BLaER1 treated with 17β-estradiol and CSF1 and Interleukin-3, amounts not matched to agents 10 nM and 100 nM (cell line): Measurements from ENCODE around the gene LARP1B.

Experiments used
- H3K27ac ChIP-seq, 11 experiments: shearing (Covaris generic); formaldehyde crosslinking; 2 replicates each; pipeline ENCODE4 v1.8.1; 2022
- H3K27me3 ChIP-seq, 11 experiments: shearing (Covaris generic); formaldehyde crosslinking; 2 replicates each; pipeline ENCODE4 v1.8.1; 2022
- H3K36me3 ChIP-seq, 11 experiments: shearing (Covaris generic); formaldehyde crosslinking; 2 replicates each; pipeline ENCODE4 v1.8.1; 2022
- H3K4me1 ChIP-seq, 10 experiments: shearing (Covaris generic); formaldehyde crosslinking; 2 replicates each; pipeline ENCODE4 v1.8.1; 2022
- H3K4me2 ChIP-seq, 11 experiments: shearing (Covaris generic); formaldehyde crosslinking; 2 replicates each; pipeline ENCODE4 v1.8.1; 2022
- H3K4me3 ChIP-seq, 10 experiments: shearing (Covaris generic); formaldehyde crosslinking; 2 replicates each; pipeline ENCODE4 v1.8.1; 2022
- H3K9ac ChIP-seq, 11 experiments: shearing (Covaris generic); formaldehyde crosslinking; 2 replicates each; pipeline ENCODE4 v1.8.1; 2022
- H3K9me3 ChIP-seq, 11 experiments: shearing (Covaris generic); formaldehyde crosslinking; replicated peaks in 1 of 11; 2 replicates each; pipeline ENCODE4 v1.8.1; 2022
- H4K20me1 ChIP-seq, 11 experiments: shearing (Covaris generic); formaldehyde crosslinking; 2 replicates each; pipeline ENCODE4 v1.8.1; 2022
- Cebpa-rat ChIP-seq, 11 experiments: shearing (Covaris generic); IDR thresholded peaks; 2 replicates each; pipeline ENCODE4 v1.8.1; 2022

The LARP1B gene

GRCh38 chr4:128158894-128159293 lies 97.8 kb downstream of the LARP1B start:
- no peak for TF ChIP-seq Cebpa-rat (IDR thresholded peaks at IDR 0.05)
- H3K4me1 ChIP-seq, result no peaks in the 10 kb centered on the region
- H3K4me3 ChIP-seq, result no peak overlapping the region
- H3K36me3 ChIP-seq, result peaks cover 19 to 34% (median 25%) of the 10 kb centered on the region in 11 experiments
- H4K20me1 ChIP-seq, result no peaks in the 10 kb centered on the region
- H3K27ac ChIP-seq, result no peak overlapping the region
- H3K9ac ChIP-seq, result no peak overlapping the region
- peaks cover 21 to 31% (median 27%) of the 10 kb centered on the region in 11 experiments for H3K9me3 ChIP-seq
- H3K27me3 ChIP-seq, result no peaks in the 10 kb centered on the region
- no peak overlapping the region for H3K4me2 ChIP-seq

DNA sequence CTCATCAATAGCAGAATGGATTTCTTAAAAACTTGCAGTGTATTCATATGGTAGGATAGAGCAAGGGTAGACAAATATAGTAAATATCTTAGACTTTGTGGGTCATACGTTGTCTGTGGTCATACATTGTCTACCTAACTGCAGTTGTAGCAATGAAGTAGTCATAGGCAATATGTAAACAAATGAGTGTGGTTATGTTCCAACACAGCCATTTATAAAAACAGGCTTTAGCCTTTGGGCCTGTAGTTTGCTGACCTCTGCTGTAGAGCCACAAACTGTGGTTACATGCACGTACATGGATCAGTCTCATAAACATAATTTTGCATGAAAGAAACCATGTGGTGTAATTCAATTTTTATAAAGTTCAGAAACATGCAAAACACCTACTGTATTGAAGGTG lies 98.9 kb downstream of the LARP1B start:
- no peak for TF ChIP-seq Cebpa-rat (IDR thresholded peaks at IDR 0.05)
- Histone ChIP-seq H3K27me3 (no peaks in the 10 kb centered on the region), H4K20me1 (no peaks in the 10 kb centered on the region), H3K27ac (no peak overlapping the region), H3K9me3 (peaks cover 17 to 27% (median 25%) of the 10 kb centered on the region in 11 experiments), H3K4me3 (no peak overlapping the region), H3K36me3 (peaks cover 17 to 25% (median 19%) of the 10 kb centered on the region in 11 experiments), H3K4me1 (no peaks in the 10 kb centered on the region), H3K4me2 (no peak overlapping the region), H3K9ac (no peak overlapping the region)

- H3K36me3 ChIP-seq, result peaks cover 5 to 14% (median 8%) of the 10 kb centered on the region in 11 experiments; a peak in 21 of 22 replicates
- no peak overlapping the region for H3K4me3 ChIP-seq
- no peaks in the 10 kb centered on the region for H3K27me3 ChIP-seq
- H3K9me3 ChIP-seq, result peaks cover 5 to 15% (median 13%) of the 10 kb centered on the region in 11 experiments
- H3K4me2 ChIP-seq, result no peak overlapping the region
- no peak overlapping the region for H3K27ac ChIP-seq
- no peak overlapping the region for H3K9ac ChIP-seq
- no peaks in the 10 kb centered on the region for H3K4me1 ChIP-seq
- H4K20me1 ChIP-seq, result no peaks in the 10 kb centered on the region
- TF ChIP-seq Cebpa-rat (IDR thresholded peaks at IDR 0.05), result no peak
Measured at GRCh38 chr4:128161138-128161537, 100.0 kb downstream of the LARP1B start.

- H3K9me3 ChIP-seq, result peaks cover 0 to 2% (median 0%) of the 10 kb centered on the region in 11 experiments; a peak in 5 of 22 replicates
- H3K4me3 ChIP-seq, result no peak overlapping the region
- no peak overlapping the region for H3K9ac ChIP-seq
- no peaks in the 10 kb centered on the region for H3K27me3 ChIP-seq
- H3K4me1 ChIP-seq, result no peaks in the 10 kb centered on the region
- no peak overlapping the region for H3K4me2 ChIP-seq
- H3K36me3 ChIP-seq, result peaks cover 0 to 2% (median 0%) of the 10 kb centered on the region in 11 experiments; a peak in 4 of 22 replicates
- no peak for TF ChIP-seq Cebpa-rat (IDR thresholded peaks at IDR 0.05)
- no peak overlapping the region for H3K27ac ChIP-seq
- no peaks in the 10 kb centered on the region for H4K20me1 ChIP-seq
Measured at GRCh38 chr4:128162434-128162833, 101.3 kb downstream of the LARP1B start.

GRCh38 chr4:128163177-128164117 lies 102.3 kb downstream of the LARP1B start:
- Histone ChIP-seq H3K27me3 (no peaks in the 10 kb centered on the region), H3K9ac (no peak overlapping the region), H3K27ac (no peak overlapping the region), H3K4me2 (no peak overlapping the region), H4K20me1 (no peaks in the 10 kb centered on the region), H3K4me1 (no peaks in the 10 kb centered on the region), H3K4me3 (no peak overlapping the region), H3K9me3 (no peaks in the 10 kb centered on the region), H3K36me3 (peaks cover 0 to 4% (median 0%) of the 10 kb centered on the region in 11 experiments; a peak in 1 of 22 replicates)
- no peak for TF ChIP-seq Cebpa-rat (IDR thresholded peaks at IDR 0.05)

DNA sequence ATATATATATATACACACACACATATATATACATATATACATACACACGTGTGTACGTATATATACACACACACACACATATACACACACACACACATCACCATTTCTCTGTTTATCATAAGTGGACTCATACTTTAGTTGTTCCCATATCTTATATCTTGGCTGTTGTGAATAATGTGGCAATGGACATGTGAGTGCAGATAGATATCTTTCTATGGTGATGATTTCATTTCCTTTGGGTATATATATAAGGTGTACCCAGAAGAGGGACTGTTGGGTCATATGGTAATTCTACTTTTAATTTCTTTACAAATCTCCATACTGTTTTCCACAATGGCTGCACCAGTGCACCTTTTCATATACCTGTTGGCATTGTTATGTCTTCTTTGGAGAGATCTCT lies 105.9 kb downstream of the LARP1B start:
- H3K27me3 ChIP-seq, result no peaks in the 10 kb centered on the region
- no peak overlapping the region for H3K4me3 ChIP-seq
- no peak overlapping the region for H3K27ac ChIP-seq
- peaks cover 0 to 7% (median 0%) of the 10 kb centered on the region in 11 experiments; a peak in 7 of 22 replicates for H3K36me3 ChIP-seq
- H3K9me3 ChIP-seq, result no peaks in the 10 kb centered on the region
- TF ChIP-seq Cebpa-rat (IDR thresholded peaks at IDR 0.05), result no peak
- H4K20me1 ChIP-seq, result no peaks in the 10 kb centered on the region
- no peak overlapping the region for H3K4me2 ChIP-seq
- no peak overlapping the region for H3K9ac ChIP-seq
- no peaks in the 10 kb centered on the region for H3K4me1 ChIP-seq

- Histone ChIP-seq H4K20me1 (no peaks in the 10 kb centered on the region), H3K9me3 (no peaks in the 10 kb centered on the region), H3K9ac (no peak overlapping the region), H3K27me3 (no peaks in the 10 kb centered on the region), H3K36me3 (peaks cover 0 to 7% (median 0%) of the 10 kb centered on the region in 11 experiments; a peak in 7 of 22 replicates), H3K27ac (no peak overlapping the region), H3K4me3 (no peak overlapping the region), H3K4me1 (no peaks in the 10 kb centered on the region), H3K4me2 (no peak overlapping the region)
- no peak for TF ChIP-seq Cebpa-rat (IDR thresholded peaks at IDR 0.05)
Measured at GRCh38 chr4:128168701-128169100, 107.6 kb downstream of the LARP1B start.

- no peaks in the 10 kb centered on the region for H3K4me1 ChIP-seq
- no peaks in the 10 kb centered on the region for H3K9me3 ChIP-seq
- no peak for TF ChIP-seq Cebpa-rat (IDR thresholded peaks at IDR 0.05)
- H3K27ac ChIP-seq, result no peak overlapping the region
- H3K36me3 ChIP-seq, result peaks cover 0 to 7% (median 0%) of the 10 kb centered on the region in 11 experiments; a peak in 7 of 22 replicates
- no peaks in the 10 kb centered on the region for H3K27me3 ChIP-seq
- no peak overlapping the region for H3K9ac ChIP-seq
- H4K20me1 ChIP-seq, result no peaks in the 10 kb centered on the region
- no peak overlapping the region for H3K4me3 ChIP-seq
- no peak overlapping the region for H3K4me2 ChIP-seq
Measured at GRCh38 chr4:128169245-128169644, 108.1 kb downstream of the LARP1B start.

DNA sequence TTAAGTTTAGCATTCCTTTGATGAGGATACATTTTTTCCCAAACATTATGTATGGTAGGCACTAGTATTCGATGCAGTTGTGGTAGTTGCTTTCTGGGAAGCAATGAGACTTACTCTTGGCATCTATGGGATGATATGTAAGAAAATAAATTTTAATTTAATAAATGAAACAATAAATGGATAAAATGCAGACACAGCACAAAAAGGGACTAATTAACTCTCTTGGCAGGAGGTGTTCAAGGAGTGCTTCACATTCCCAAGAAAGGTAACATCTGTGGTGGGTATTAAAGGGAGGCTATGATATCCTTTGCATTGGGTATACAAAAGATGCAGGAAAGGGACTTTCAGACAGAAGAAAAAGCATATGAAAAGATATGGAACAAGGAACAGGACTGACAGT lies 115.5 kb downstream of the LARP1B start:
- TF ChIP-seq Cebpa-rat (IDR thresholded peaks at IDR 0.05), result no peak
- Histone ChIP-seq H3K4me3 (no peak overlapping the region), H3K4me1 (no peaks in the 10 kb centered on the region), H3K9ac (no peak overlapping the region), H3K9me3 (peaks cover 4 to 15% (median 10%) of the 10 kb centered on the region in 11 experiments; a peak in 12 of 22 replicates), H3K36me3 (peaks cover 17 to 38% (median 26%) of the 10 kb centered on the region in 11 experiments; a peak in 19 of 22 replicates), H4K20me1 (no peaks in the 10 kb centered on the region), H3K27ac (no peak overlapping the region), H3K4me2 (no peak overlapping the region), H3K27me3 (no peaks in the 10 kb centered on the region)
